CD14-positive monocyte (primary cell): ENCODE results near the gene FAM47C. TPM values are rescaled to one million over a fixed set of nuclear protein-coding genes. Genes with fewer than 3 reads are reported as not detected.
A peak's percentile ranks its signal among the peaks of the same experiment; 100 is the strongest.

Experiments
- DNase-seq, 3 donors: peaks; one replicate each; pipeline ENCODE4 v3.0.0-alpha.2; 2011 to 2022
- H2AFZ ChIP-seq: 2 replicates; pipeline ENCODE4 v1.6.0; 2012; ENCODE audit warnings: mild to moderate bottlenecking, low read depth, low read length, inconsistent platforms; ENCODE audit not compliant: insufficient read depth, poor library complexity, severe bottlenecking
- H3K27ac ChIP-seq, 2 donors: 1 replicate in 1 of 2; 2 replicates in 1 of 2; pipeline ENCODE4 v1.5.1; 2012 to 2013; ENCODE audit warnings: low read length in 2 of 2, control low read depth in 1 of 2, inconsistent platforms in 1 of 2, low read depth in 1 of 2, mild to moderate bottlenecking in 1 of 2
- H3K27me3 ChIP-seq, 2 donors: one replicate each; pipeline versions ENCODE4 v1.6.0 to v1.6.1; 2011 to 2013; ENCODE audit warnings: low read length in 2 of 2; ENCODE audit not compliant: control insufficient read depth in 2 of 2, insufficient read depth in 2 of 2
- H3K36me3 ChIP-seq, 2 donors: replicated peaks in 1 of 2; 1 replicate in 1 of 2; 2 replicates in 1 of 2; pipeline versions ENCODE4 v1.5.1 to v1.6.1; 2012 to 2013; ENCODE audit warnings: low read length in 2 of 2, control low read depth in 1 of 2, inconsistent platforms in 1 of 2, mild to moderate bottlenecking in 1 of 2; ENCODE audit not compliant: insufficient read depth in 2 of 2, control insufficient read depth in 1 of 2
- H3K4me1 ChIP-seq, 2 donors: 1 replicate in 1 of 2; 2 replicates in 1 of 2; pipeline versions ENCODE4 v1.5.1 to v1.6.1; 2012 to 2013; ENCODE audit warnings: low read length in 2 of 2, control low read depth in 1 of 2, inconsistent platforms in 1 of 2, mild to moderate bottlenecking in 1 of 2, moderate library complexity in 1 of 2; ENCODE audit not compliant: insufficient read depth in 2 of 2, control insufficient read depth in 1 of 2
- H3K4me2 ChIP-seq: replicated peaks from 2 replicates; pipeline ENCODE3; 2012; ENCODE audit warnings: low read length, moderate library complexity, mild to moderate bottlenecking; ENCODE audit not compliant: poor library complexity, severe bottlenecking; ENCODE audit errors: extremely low read depth
- H3K4me3 ChIP-seq, 3 experiments: fragments of 200-600 bp in 1 of 3; sonication (generic) in 1 of 3; replicated peaks in 1 of 3; 1 replicate in 2 of 3; 2 replicates in 1 of 3; pipeline ENCODE4 v1.5.1; 2011 to 2013; ENCODE audit warnings: low read length in 3 of 3, mild to moderate bottlenecking in 3 of 3, control low read depth in 2 of 3, low read depth in 2 of 3, inconsistent platforms in 1 of 3, moderate library complexity in 1 of 3
- H3K79me2 ChIP-seq: 2 replicates; pipeline ENCODE4 v1.6.0; 2012; ENCODE audit warnings: mild to moderate bottlenecking, control low read depth, inconsistent platforms, low read length, moderate library complexity; ENCODE audit not compliant: insufficient read depth
- H3K9ac ChIP-seq: 2 replicates; pipeline ENCODE4 v1.6.0; 2017; ENCODE audit warnings: low read length, mild to moderate bottlenecking; ENCODE audit not compliant: insufficient read depth, poor library complexity, severe bottlenecking
- H3K9me3 ChIP-seq, 2 donors: replicated peaks in 1 of 2; 1 replicate in 1 of 2; 2 replicates in 1 of 2; pipeline versions ENCODE4 v1.5.1 to v1.6.1; 2012 to 2013; ENCODE audit warnings: low read length in 2 of 2, control low read depth in 1 of 2; ENCODE audit not compliant: control insufficient read depth in 1 of 2, insufficient read depth in 1 of 2
- H4K20me1 ChIP-seq: 2 replicates; pipeline ENCODE4 v1.6.0; 2012; ENCODE audit warnings: mild to moderate bottlenecking, low read length, control low read depth, moderate library complexity; ENCODE audit not compliant: insufficient read depth
- H3K27ac Mint-ChIP-seq, 7 donors: one replicate each; pipeline ENCODE4 v1.8.0; 2020; ENCODE audit warnings: mild to moderate bottlenecking in 7 of 7, mixed read lengths in 7 of 7, moderate library complexity in 6 of 7, inconsistent platforms in 2 of 7
- H3K27me3 Mint-ChIP-seq, 3 donors: one replicate each; pipeline ENCODE4 v1.8.0; 2021 to 2022; ENCODE audit warnings: low read depth in 3 of 3, mild to moderate bottlenecking in 3 of 3, mixed read lengths in 3 of 3, moderate library complexity in 3 of 3, inconsistent platforms in 1 of 3
- H3K36me3 Mint-ChIP-seq, 2 donors: one replicate each; pipeline ENCODE4 v1.8.0; 2020; ENCODE audit warnings: mixed read lengths in 2 of 2, inconsistent platforms in 1 of 2, mild to moderate bottlenecking in 1 of 2
- H3K4me1 Mint-ChIP-seq: one replicate; pipeline ENCODE4 v1.8.0; 2020; ENCODE audit warnings: mild to moderate bottlenecking, mixed read lengths
- H3K4me3 Mint-ChIP-seq, 2 donors: one replicate each; pipeline ENCODE4 v1.8.0; 2020; ENCODE audit warnings: mild to moderate bottlenecking in 2 of 2, mixed read lengths in 2 of 2, moderate library complexity in 1 of 2
- H3K9me3 Mint-ChIP-seq, 7 donors: one replicate each; pipeline ENCODE4 v1.8.0; 2020 to 2022; ENCODE audit warnings: mixed read lengths in 7 of 7, mild to moderate bottlenecking in 6 of 7, moderate library complexity in 6 of 7, inconsistent platforms in 2 of 7
- CTCF ChIP-seq: fragments of 200-600 bp; IDR thresholded peaks from one replicate; pipeline ENCODE4 v1.8.0; 2022; ENCODE audit warnings: antibody characterized with exemption, mild to moderate bottlenecking
- WGBS: methylation state at CpG from one replicate; pipeline ENCODE4 v1.1.5; 2013; ENCODE audit warnings: missing lambda C conversion rate; ENCODE audit not compliant: insufficient coverage; 5-methylcytosine and 5-hydroxymethylcytosine counted together
- intact Hi-C, 2 donors: fragments of 100-400 bp; cut with micrococcal nuclease; formaldehyde crosslinking; loops; one replicate each; pipeline versions ENCODE4 v1.15.0 to v1.15.1; 2023
- polyA plus RNA-seq, 3 donors: library from polyadenylated mRNA; depleted of rRNA in 1 of 3; unstranded in 2 of 3; stranded (reverse) in 1 of 3; fragments of 300-500 nt in 2 of 3; fragments of >200 nt in 1 of 3; fragmentation: Illumina TruSeq in 2 of 3; gene quantifications; 1 replicate in 2 of 3; 2 replicates in 1 of 3; pipeline ENCODE4 v1.2.3, GENCODE V29; 2012 to 2021

The FAM47C gene
- polyA plus RNA-seq, 3 donors = not detected

GRCh38 chrX:36963069-36963808, 44.9 kb upstream of the FAM47C start:
- no peak overlapping the region for H3K4me2 ChIP-seq
- H3K4me1 Mint-ChIP-seq = no peaks in the 10 kb centered on the region
- H3K36me3 Mint-ChIP-seq = no peaks in the 10 kb centered on the region
- no peaks in the 10 kb centered on the region for H3K9me3 ChIP-seq
- H3K9me3 Mint-ChIP-seq = peaks cover 0 to 14% (median 8%) of the 10 kb centered on the region in 7 donors
- peak overlapping the region in 1 of 7 donors; percentile 63 for H3K27ac Mint-ChIP-seq
- H3K9ac ChIP-seq = no peak overlapping the region
- H3K4me3 Mint-ChIP-seq = peak overlapping the region in 1 of 2 donors; percentile 53
- H3K36me3 ChIP-seq = no peaks in the 10 kb centered on the region
- intact Hi-C loops = no loop called here
- H4K20me1 ChIP-seq = no peaks in the 10 kb centered on the region
- no peaks in the 10 kb centered on the region for H3K79me2 ChIP-seq
- H3K27ac ChIP-seq = no peak overlapping the region
- H3K4me3 ChIP-seq = no peak overlapping the region
- H2AFZ ChIP-seq = no peak overlapping the region
- peaks cover 24 to 37% (median 30%) of the 10 kb centered on the region in 3 donors for H3K27me3 Mint-ChIP-seq
- no peak for DNase-seq
- no peaks in the 10 kb centered on the region for H3K4me1 ChIP-seq
- H3K27me3 ChIP-seq = peaks cover 11 to 23% of the 10 kb centered on the region in 2 donors
- TF ChIP-seq CTCF = no peak
- WGBS = 16% methylated on average over 16 of the region's 63 CpGs

- H3K9ac ChIP-seq = no peak overlapping the region
- no peak overlapping the region for H3K27ac Mint-ChIP-seq
- H3K27me3 Mint-ChIP-seq = peaks cover 19 to 31% (median 25%) of the 10 kb centered on the region in 3 donors
- H3K4me3 ChIP-seq = no peak overlapping the region
- no peak for TF ChIP-seq CTCF
- H3K79me2 ChIP-seq = no peaks in the 10 kb centered on the region
- no peaks in the 10 kb centered on the region for H3K9me3 ChIP-seq
- H3K36me3 ChIP-seq = no peaks in the 10 kb centered on the region
- no peaks in the 10 kb centered on the region for H3K36me3 Mint-ChIP-seq
- peaks cover 0 to 12% (median 6%) of the 10 kb centered on the region in 7 donors for H3K9me3 Mint-ChIP-seq
- H4K20me1 ChIP-seq = no peaks in the 10 kb centered on the region
- 5% methylated on average over 4 of the region's 45 CpGs for WGBS
- no peaks in the 10 kb centered on the region for H3K4me1 ChIP-seq
- H3K4me3 Mint-ChIP-seq = peak overlapping the region in 1 of 2 donors; percentile 21
- no peak for DNase-seq
- no peak overlapping the region for H2AFZ ChIP-seq
- H3K27ac ChIP-seq = no peak overlapping the region
- H3K4me1 Mint-ChIP-seq = no peaks in the 10 kb centered on the region
- intact Hi-C loops = no loop called here
- peaks cover 6 to 17% of the 10 kb centered on the region in 2 donors for H3K27me3 ChIP-seq
- no peak overlapping the region for H3K4me2 ChIP-seq
These were observed 44.3 kb upstream of the FAM47C start for GRCh38 chrX:36963852-36964251.
